ENCODE data around the gene DOHH.
A peak's percentile ranks its signal among the peaks of the same experiment; 100 is the strongest.

Gene DOHH

GRCh38 chr19:3504735-3505134 is 4.3 kb upstream of the DOHH start:
- no peak for DNase-seq

- no peak for DNase-seq
These were observed 2.6 kb upstream of the DOHH start for GRCh38 chr19:3503036-3503572.

GRCh38 chr19:3501780-3502179 is 1.3 kb upstream of the DOHH start:
- no peak for DNase-seq

- no peak for DNase-seq
These were observed 591 bp downstream of the DOHH start for GRCh38 chr19:3499738-3500428.

GRCh38 chr19:3497757-3498520 is 2.5 kb downstream of the DOHH start:
- DNase-seq: no peak

GRCh38 chr19:3496392-3497273 is 3.8 kb downstream of the DOHH start:
- no peak for DNase-seq

GRCh38 chr19:3494559-3494958 is 5.9 kb downstream of the DOHH start:
- peak in 2 of 51 donors; percentile 36 to 41 for DNase-seq

- peak in 49 of 51 donors; percentile 21 to 97 (median 83) for DNase-seq
These were observed 6.4 kb downstream of the DOHH start for GRCh38 chr19:3494051-3494450.

GRCh38 chr19:3493651-3494050 is 6.8 kb downstream of the DOHH start:
- no peak for DNase-seq

- no peak for DNase-seq
These were observed 7.6 kb downstream of the DOHH start for GRCh38 chr19:3492919-3493318.

- DNase-seq: no peak
These were observed 8.2 kb downstream of the DOHH start for GRCh38 chr19:3492131-3492839.

GRCh38 chr19:3491396-3492119 is 8.9 kb downstream of the DOHH start:
- DNase-seq: no peak

- no peak for DNase-seq
These were observed 17.2 kb downstream of the DOHH start, which contains the start of gene SMIM44 for GRCh38 chr19:3483226-3483628. TSS of gene SMIM44 (minus strand) at chr19:3483441. CDS start at chr19:3483403, 38 bp downstream.

GRCh38 chr19:3482507-3483225 is 17.8 kb downstream of the DOHH start:
- DNase-seq: no peak

- DNase-seq: no peak
These were observed 19.0 kb downstream of the DOHH start for GRCh38 chr19:3481241-3482090.

- DNase-seq: no peak
These were observed 19.9 kb downstream of the DOHH start, which contains the start of gene SMIM24 for GRCh38 chr19:3480383-3481091. TSS of gene SMIM24 (minus strand) at chr19:3480525. CDS start at chr19:3480463, 62 bp downstream.

GRCh38 chr19:3479834-3480215 is 20.6 kb downstream of the DOHH start:
- DNase-seq: no peak
